22Rv1 (cell line): Measurements from ENCODE around the gene CRYGA.

Experiments
- H3K27ac ChIP-seq: fragments of 450-650 bp; 2 replicates; pipeline ENCODE4 v1.5.1; 2017
- CTCF ChIP-seq: fragments of 450-650 bp; IDR thresholded peaks from 2 replicates; pipeline ENCODE4 v1.5.1; 2017; ENCODE audit warnings: mild to moderate bottlenecking
- ZFX ChIP-seq: fragments of 450-650 bp; IDR thresholded peaks from 2 replicates; pipeline ENCODE4 v1.6.1; 2017; ENCODE audit warnings: antibody characterized with exemption, borderline replicate concordance

The CRYGA gene

DNA sequence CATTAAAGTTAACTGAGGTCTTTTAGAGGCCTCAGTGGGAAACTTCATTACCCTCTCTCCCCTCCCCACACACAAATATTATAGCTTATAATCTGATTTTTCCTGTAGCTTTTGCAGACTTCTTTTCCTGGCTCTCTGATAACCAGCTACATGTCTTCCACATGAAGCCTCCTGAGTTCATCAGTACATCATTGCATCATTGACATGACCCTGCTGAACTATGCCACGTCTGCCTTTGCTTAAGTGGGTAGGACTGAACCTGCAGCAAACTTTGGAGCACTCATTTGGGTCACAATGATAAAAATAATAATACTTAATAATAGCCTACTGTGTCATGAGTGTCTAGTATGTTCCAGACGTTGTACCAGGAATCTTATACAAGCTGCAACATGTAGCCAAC lies 7.0 kb downstream of the CRYGA start:
- no peak overlapping the region for H3K27ac ChIP-seq
- no peak for TF ChIP-seq CTCF
- no peak for TF ChIP-seq ZFX

GRCh38 chr2:208153156-208153555 lies 10.2 kb downstream of the CRYGA start:
- TF ChIP-seq ZFX (no peak), CTCF (no peak)
- H3K27ac ChIP-seq: no peak overlapping the region

- no peak overlapping the region for H3K27ac ChIP-seq
- no peak for TF ChIP-seq CTCF
- TF ChIP-seq ZFX: no peak
Measured at GRCh38 chr2:208150956-208151355, 12.4 kb downstream of the CRYGA start.

- TF ChIP-seq ZFX: no peak
- no peak for TF ChIP-seq CTCF
Measured at GRCh38 chr2:208150094-208150493, 13.3 kb downstream of the CRYGA start.

GRCh38 chr2:208148803-208149202 lies 14.6 kb downstream of the CRYGA start:
- H3K27ac ChIP-seq: no peak overlapping the region
- peak; percentile 17; the same call in 1 of the 2 replicates for TF ChIP-seq CTCF
- no peak for TF ChIP-seq ZFX

More at GRCh38 chr2:208150094-208150493, 13.3 kb downstream of the CRYGA start:
- H3K27ac ChIP-seq: no peak overlapping the region

GRCh38 chr2:208147759-208148158 lies 15.6 kb downstream of the CRYGA start:
- no peak for TF ChIP-seq ZFX
- TF ChIP-seq CTCF: no peak
- H3K27ac ChIP-seq: no peak overlapping the region

GRCh38 chr2:208147008-208147407 lies 16.4 kb downstream of the CRYGA start:
- TF ChIP-seq CTCF: no peak
- TF ChIP-seq ZFX: no peak
- no peak overlapping the region for H3K27ac ChIP-seq
